PC-3 (cell line): ENCODE measurements around the gene STAMBPL1.

Experiments used
- CTCF ChIP-seq: fragments of 300-600 bp; sonication (generic); conservative IDR thresholded peaks from 2 replicates; pipeline ENCODE4 v1.5.1; 2017; ENCODE audit warnings: antibody characterized with exemption, low read depth, mild to moderate bottlenecking, low read length
- EZH2 ChIP-seq: fragments of 300-600 bp; sonication (generic); IDR thresholded peaks from one replicate; pipeline ENCODE4 v1.6.1; 2017; ENCODE audit warnings: antibody characterized with exemption, mild to moderate bottlenecking, low read length; ENCODE audit not compliant: unreplicated experiment
- EZH2phosphoT487 ChIP-seq: fragments of 300-600 bp; sonication (generic); IDR thresholded peaks from 2 replicates; pipeline ENCODE4 v1.6.1; 2018; ENCODE audit warnings: mild to moderate bottlenecking, antibody characterized with exemption, low read length, borderline replicate concordance

GRCh38 chr10:88938938-88939337, 58.9 kb downstream of the STAMBPL1 start:
- TF ChIP-seq CTCF (no peak), EZH2 (no peak), EZH2phosphoT487 (no peak)
